ENCODE results near the gene CLDN24.

GRCh38 chr4:183350317-183351071, 28.3 kb upstream of the CLDN24 start:
- TF ChIP-seq POLR2A (IDR thresholded peaks at IDR 0.05) (no peak), CTCF (IDR thresholded peaks at IDR 0.05) (no peak)

Measured in lower leg skin (tissue), 3 donors.